HG02763 (cell line): ENCODE measurements around the gene OR2T34.
"Not testable (repeated sequence)": the region's sequence is repeated elsewhere in the genome, so short reads cannot be mapped to it uniquely, and the experiment has no call there.

Experiments
- ATAC-seq: cut with Tn5 transposase; IDR thresholded peaks from one replicate; pipeline ENCODE4 v1.9.1; 2021; ENCODE audit warnings: mild to moderate bottlenecking, moderate library complexity; ENCODE audit not compliant: unreplicated experiment

OR2T34 gene, protein sequence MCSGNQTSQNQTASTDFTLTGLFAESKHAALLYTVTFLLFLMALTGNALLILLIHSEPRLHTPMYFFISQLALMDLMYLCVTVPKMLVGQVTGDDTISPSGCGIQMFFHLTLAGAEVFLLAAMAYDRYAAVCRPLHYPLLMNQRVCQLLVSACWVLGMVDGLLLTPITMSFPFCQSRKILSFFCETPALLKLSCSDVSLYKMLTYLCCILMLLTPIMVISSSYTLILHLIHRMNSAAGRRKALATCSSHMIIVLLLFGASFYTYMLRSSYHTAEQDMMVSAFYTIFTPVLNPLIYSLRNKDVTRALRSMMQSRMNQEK

DNA sequence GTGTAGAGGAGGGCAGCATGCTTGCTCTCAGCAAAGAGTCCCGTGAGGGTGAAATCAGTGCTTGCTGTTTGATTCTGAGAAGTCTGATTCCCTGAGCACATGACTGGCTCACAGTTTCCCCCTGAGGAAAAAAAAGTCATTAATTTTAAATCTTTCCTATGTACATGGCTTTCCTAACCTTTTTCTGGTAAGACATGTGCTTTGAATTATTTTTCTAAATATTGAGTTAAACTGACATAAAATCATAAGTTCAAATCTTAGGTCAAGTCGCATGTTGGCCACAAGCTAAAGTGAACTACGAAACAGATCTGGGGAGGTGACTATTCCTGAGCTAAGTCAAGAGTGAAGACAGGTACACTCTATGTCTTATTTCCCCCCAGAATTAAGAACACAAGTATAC lies at the start of gene OR2T34:
Gene OR2T34 (minus strand): TSS at position 101 of the 400 bp plus-strand sequence. CDS start 0 bp downstream, at position 101.
- not testable (repeated sequence) for ATAC-seq

DNA sequence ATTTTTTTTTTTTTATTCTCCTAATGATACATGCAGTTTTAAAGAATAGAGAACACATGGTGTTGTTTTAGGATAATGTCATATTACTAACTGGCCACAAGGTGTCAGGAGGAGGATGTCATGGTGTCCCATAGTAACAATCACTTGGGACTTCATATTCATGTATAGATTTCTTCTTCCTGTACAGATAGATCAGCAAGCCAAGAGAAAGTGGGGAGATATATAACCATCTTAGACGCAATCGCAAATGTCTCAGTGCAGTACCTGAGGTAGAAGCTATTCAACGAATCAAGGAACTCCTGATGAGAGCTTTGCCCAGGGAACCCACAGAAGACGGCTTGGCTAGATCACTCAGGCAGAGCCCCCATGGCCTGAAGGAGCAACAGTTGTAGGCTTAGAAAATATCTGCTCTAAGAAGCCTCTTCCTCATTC lies 48.0 kb upstream of the OR2T34 start:
- peak; percentile 94 for ATAC-seq

DNA sequence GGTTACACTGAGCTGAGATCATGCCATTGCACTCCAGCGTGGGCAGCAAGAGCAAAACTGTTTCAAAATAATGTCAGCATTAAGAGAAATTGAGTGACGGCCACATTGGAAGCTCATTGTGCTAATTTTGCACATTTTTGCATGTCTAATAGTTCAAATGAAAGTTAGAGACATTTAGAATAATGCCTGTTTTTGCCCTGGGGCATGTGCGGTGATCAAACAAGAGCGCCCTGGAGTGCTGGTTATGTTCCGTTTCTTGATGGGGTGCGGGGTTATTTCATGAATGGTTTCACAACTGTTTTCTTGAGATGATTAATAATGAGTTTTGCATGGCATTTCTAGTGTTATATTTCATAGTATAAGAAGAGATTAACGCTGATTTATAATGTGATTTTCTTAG lies 47.2 kb upstream of the OR2T34 start:
- no peak for ATAC-seq

DNA sequence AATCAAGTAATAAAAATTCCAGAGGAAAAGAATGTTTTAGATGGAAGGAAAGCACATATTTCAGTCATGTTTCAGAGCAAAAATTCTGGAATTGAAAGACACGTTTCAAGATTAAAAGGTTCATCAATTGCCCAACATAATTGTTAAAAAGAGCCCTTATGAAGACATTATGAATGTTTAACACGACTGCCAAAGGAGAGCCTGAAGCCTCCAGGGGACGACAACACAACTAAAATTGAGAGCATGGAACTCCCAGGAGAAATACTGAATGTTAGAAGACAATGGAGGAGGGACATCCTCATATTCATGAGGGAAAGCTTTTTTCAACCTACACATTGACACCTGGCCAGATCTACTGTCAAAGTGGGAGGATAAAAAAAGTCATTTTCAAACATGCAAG lies 44.3 kb upstream of the OR2T34 start:
- no peak for ATAC-seq

DNA sequence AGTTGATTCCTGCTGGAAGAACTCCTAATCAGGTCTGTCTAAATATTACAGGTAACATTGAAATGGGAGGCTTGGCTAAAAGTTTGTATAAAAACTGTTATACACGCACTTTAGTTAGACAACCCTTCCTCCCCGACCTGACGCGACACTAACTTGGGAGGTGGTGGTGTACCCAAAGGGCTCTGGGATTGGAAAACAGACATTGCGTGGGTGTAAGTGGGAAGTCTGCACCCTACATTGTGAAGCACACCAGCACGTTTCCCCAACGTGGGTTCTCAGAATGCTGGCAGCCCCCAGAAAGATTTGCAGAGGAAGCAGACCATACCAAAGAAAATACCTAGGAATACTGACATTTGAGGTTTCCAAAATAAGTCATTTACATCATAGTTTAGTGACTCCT lies 43.6 kb upstream of the OR2T34 start:
- no peak for ATAC-seq

DNA sequence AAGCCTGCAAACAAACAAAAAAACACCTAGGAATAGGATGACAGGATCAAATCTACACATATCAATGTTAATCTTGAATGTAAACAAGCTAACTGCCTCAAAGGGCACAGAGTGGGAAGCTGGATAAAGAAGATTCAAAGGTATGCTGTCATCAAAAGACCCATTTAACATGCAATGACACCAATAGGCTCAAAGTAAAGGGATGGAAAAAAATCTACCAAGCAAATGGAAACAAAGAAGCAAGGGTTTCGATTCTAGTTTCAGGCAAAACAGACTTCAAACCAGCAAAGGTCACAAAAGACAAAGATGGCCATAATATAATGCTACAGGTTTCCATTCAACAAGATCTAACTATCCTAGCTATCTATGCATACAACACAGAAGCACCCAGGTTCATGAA lies 39.2 kb upstream of the OR2T34 start:
- ATAC-seq = no peak

DNA sequence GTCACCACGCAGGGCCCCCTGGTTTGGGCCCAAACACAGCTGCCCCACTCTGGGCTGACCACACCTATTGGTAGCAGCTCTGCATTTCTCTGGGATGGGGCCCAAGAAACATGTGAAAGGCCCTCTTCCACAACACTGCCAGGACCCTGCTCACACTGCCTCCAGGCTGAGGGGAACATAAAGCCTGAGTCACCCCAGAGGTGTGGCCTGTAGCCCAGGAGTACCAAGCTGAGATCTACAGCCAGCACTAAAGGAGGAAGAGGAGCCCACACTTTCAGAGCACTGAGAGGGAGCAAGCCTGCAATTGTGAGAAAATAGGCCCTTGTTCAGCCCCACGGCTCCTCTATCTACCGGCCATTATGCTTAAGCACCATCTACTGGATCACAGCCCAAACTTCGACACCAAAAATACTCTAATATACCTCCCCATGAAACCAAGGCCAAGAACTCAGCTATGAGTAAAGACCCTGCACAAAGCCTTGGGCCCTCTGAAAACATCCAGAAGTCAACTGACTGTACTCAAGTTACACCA lies 37.4 kb upstream of the OR2T34 start:
- ATAC-seq = no peak

DNA sequence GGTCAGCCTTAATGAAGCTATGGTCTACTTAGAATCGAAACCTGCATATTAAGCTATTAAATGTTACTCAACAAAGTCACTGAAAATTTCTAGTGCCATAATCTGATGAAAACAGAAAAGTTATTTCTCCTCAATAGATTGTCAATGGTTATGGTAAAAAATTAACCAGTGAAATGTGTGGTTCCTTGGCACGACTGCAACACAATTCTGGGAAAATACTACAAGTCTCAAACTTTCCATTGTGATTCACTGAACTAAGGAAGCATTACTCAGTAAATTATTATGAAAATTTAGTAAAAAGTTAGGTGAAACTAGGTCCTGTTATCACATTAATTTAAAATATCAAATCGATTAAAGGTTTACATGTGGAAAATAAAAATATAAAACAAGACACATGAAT lies 35.7 kb upstream of the OR2T34 start:
- ATAC-seq = no peak

DNA sequence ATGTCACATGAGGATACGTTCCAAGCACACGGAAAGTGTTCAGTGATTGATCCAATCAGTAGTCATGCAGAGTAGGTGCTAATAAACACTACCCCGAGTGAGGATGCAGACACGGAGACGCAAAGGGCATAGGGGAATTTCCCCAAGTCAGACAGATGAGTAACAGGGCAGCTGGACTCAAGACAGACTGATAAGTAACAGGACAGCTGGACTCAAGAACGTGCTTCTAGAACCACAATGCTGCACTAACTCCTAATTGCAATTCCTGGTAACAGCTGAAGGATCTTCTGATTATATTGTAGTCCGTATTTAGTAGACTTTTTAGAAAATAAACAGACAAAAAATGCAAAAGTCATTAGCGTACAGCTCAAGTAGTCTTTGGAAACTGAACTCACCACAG lies 24.8 kb upstream of the OR2T34 start:
- ATAC-seq = no peak

DNA sequence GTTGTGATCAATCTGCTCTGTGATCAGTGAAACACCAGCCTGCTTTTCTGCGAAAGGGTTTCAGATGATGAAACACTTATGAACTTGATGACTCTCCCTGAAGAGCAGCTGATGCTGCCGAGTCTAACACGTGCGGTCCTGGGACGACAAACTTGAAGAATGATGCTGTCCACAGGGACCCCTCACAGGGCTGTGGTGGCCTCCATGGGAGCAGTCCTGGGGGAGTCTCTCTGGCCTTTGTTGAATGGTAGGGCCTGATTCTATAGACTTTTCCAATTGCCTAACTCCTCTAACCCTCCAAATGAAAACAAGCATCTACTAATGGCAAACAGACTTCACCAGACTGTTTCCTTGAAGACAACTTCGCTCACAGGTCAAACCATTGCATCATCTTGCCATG lies 23.0 kb upstream of the OR2T34 start, which contains the start of gene OR2T10:
Gene OR2T10 (minus strand): TSS at position 112 of the 400 bp plus-strand sequence. CDS start 3,932 bp downstream, outside the sequence.
- no peak for ATAC-seq

DNA sequence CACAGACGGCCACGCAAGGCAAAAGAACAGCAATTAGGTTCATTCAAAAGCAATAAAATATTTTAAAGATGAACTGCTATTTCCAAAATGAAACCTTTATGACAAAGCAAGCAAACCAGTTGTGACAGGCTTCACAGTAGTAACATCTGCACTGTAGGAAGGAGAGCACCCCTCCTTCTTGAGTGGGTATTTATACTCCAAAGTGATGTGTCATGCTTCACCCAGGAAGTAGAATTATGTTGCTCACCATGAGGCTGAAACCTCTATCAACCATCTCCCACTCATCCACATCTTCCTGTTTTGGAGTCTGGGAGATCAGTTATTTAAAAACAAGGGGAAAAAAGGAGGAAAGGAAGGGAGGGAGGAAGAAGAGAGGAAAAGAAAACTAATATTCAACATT lies 22.1 kb upstream of the OR2T34 start:
- ATAC-seq = no peak

DNA sequence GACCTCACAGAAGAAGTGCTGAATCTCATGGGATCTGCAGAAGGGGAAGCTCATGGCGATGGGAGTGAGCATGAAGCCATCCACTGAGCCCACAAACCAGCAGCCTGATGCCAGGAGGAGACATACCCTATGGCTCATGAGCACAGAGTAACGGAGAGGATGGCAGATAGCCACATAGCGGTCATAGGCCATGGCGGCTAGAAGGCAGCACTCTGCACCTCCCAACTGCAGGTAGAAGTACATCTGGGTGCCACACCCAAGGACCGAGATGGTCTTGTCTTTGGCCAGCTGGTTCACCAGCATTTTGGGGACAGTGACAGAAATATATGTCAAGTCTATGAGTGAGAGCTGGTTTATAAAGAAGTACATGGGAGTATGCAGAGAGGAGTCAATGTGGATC lies 18.7 kb upstream of the OR2T34 start:
- no peak for ATAC-seq

DNA sequence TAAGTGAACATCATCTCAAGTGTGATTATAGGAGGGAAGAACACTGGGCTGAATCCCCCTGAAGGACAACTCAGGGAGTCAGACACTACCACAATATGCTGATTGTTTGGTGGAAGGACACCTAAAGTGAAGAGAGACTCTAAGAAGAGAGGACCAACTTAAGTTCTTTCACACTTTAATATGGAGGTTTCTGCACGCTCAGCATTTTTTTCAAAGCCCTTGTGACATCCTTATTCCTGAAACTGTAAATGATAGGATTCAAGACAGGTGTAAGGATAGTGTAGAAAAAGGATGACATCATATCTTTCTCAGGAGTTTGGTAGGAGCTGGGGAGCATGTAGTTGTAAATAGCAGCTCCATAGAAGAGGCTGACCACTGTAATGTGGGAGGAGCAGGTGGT lies 18.1 kb upstream of the OR2T34 start:
- no peak for ATAC-seq

DNA sequence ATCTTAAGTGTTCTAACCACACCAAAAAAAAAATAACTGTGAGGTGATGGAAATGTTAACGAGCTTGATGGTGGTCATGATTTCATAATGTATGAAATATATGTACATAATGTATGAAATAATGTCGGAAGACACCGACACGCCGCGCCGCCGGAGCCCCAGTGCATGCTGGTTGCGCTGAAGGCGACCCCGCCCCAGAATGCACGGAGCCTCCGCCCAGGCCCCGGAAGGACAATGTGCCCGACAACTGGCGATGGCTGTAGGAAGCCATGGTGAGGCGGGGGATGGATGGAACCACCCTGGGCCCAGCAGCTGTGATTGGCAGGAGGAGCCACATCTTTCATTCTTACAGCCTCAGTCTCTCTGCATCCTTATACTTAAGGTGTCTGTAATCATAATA lies 15.5 kb upstream of the OR2T34 start:
- no peak for ATAC-seq

DNA sequence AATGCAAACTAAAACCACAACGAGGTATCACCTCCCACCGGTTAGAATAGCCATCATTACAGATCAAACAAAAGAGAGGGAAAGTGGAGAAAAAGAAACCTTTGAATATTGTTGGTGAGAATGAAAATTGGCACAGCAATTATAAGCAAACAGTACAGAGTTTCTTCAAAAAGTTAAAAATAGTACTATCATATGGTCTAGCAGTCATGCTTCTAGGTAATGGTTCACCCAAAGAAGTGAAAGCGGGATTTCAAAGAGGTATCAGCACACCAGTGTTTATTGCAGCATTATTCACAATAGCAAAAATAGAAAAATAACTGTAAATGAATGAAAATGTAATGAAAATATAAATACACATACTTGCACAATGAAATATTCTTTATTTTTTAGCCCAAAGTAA lies 14.8 kb upstream of the OR2T34 start:
- no peak for ATAC-seq

DNA sequence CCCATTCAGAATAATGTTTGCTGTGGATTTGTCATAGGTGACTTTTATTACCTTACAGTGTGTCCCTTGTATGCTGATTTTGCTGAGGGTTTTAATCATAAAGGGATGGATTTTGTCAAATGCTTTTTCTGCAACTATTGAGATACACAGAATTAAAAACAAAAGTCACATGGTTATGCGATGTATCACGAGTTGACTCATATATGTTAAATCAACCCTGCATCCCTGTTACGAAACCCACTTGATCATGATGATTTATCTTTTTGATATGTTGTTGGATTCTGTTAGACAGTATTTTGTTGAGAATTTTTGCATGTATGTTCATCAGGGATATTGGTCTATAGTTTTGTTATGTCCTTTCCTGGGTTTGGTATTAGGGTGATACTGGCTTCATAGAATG lies 10.7 kb upstream of the OR2T34 start:
- no peak for ATAC-seq

DNA sequence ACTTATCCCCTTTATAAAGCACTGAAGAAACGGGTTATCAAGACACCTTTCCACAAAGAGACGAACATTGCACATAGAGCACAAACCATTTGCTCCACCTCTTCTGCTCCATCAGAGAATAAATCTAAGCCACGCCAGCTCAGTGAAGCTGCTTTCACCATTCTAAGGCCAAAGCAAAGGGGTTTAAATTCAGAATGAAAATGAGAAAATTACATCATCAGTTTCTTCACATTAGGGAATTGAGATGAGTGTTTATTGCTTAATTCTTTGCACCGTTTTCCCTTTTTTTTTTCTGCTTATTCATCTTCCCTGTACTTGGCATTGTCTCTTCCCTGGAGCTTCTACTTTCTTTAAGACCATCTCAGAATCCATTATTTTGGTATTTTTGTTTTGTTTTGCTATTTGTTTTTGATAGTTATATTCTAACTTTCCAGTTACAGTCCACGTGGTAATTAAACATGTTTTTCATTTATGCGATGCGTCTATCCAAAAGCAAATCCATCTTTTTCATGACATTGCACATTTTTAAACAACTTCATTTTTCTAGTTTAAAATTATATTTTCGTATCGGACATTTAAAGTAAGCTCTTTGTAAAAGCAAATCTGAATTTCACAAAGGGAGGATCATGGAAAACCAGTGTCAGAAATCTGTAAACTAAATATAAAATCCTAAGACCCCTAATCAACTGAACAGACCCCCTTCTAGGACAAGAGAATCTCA lies 1.9 kb upstream of the OR2T34 start:
- no peak for ATAC-seq

DNA sequence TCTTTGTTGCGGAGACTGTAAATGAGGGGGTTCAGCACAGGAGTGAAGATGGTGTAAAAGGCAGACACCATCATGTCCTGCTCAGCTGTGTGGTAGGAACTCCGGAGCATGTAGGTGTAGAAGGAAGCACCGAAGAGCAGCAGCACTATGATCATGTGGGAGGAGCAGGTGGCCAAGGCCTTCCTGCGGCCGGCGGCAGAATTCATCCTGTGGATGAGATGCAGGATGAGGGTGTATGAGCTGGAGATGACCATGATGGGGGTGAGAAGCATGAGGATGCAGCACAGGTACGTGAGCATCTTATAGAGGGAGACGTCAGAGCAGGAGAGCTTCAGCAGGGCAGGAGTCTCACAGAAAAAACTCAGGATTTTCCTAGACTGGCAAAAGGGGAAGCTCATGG lies 701 bp downstream of the OR2T34 start:
- ATAC-seq = not testable (repeated sequence)

DNA sequence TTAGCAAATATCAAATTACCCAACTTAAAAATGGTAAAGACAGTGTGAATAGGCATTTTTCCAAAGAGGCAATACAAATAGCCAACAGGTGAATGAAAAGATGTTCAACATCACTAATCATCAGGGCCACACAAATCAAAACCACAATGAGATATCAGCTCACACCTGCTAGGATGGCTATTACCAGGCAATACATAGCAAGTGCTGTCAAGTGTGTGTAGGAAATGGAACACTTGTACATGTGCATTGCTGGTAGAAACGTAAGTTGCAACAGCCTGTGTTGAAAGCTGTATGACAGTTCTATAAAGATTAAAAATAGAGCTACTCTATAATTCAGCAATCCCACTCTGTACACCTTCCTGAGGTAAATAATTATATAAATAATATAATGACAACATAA lies 2.5 kb downstream of the OR2T34 start:
- not testable (repeated sequence) for ATAC-seq

DNA sequence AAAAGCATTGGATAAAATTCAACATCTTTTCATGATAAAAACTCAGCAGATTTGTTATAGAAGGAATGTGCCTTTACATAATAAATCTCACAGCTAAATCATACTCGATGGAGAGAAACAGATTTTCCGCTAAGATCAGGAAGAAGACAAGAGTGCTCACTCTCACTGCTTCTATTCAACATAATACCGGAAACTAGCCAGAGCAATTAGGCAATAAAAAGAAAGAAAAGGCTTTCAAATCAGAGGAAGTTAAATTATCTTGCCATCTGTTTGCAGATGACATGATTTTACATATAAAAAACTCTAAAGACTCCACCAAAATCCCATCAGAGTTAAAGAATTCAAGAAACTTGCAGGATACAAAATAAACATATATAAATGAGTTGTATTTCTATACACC lies 3.7 kb downstream of the OR2T34 start:
- ATAC-seq = not testable (repeated sequence)

DNA sequence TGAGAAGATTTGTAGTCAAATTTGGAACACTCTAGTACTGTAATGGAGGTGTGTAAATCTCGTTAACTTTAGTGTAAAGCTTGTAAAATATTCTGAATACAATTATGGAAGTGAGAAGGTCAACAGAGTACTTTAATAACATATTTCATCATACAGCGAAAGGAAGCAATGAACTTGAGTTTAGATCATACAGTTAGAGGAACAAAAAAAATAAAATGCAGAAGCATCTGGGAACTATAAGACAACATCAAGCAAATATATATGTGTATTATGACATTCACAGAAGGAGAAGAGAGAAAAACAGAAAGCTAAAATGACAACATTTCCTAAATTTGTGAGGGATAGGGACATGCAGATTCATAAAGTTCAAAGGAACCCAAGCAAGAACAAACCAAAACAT lies 5.5 kb downstream of the OR2T34 start:
- ATAC-seq = not testable (repeated sequence)
